Hepatocyte (in vitro differentiated cells): ENCODE data around the gene ADTRP.

Source experiments
- EZH2 ChIP-seq: fragments of 200-600 bp; sonication (generic); IDR thresholded peaks from 2 replicates; pipeline ENCODE4 v1.6.1; 2016; ENCODE audit warnings: antibody characterized with exemption, mild to moderate bottlenecking, borderline replicate concordance
- EZH2phosphoT487 ChIP-seq: fragments of 200-600 bp; sonication (generic); IDR thresholded peaks from one replicate; pipeline ENCODE4 v1.6.1; 2018; ENCODE audit warnings: antibody characterized with exemption, mild to moderate bottlenecking, low read depth, moderate library complexity; ENCODE audit not compliant: unreplicated experiment, severe bottlenecking
- TF ChIP-seq, protein P1 (sequence below): fragments of 200-600 bp; sonication (generic); IDR thresholded peaks from 2 replicates; pipeline ENCODE4 v1.5.1; 2016; ENCODE audit warnings: antibody characterized with exemption, mild to moderate bottlenecking; ENCODE audit not compliant: poor library complexity

DNA sequence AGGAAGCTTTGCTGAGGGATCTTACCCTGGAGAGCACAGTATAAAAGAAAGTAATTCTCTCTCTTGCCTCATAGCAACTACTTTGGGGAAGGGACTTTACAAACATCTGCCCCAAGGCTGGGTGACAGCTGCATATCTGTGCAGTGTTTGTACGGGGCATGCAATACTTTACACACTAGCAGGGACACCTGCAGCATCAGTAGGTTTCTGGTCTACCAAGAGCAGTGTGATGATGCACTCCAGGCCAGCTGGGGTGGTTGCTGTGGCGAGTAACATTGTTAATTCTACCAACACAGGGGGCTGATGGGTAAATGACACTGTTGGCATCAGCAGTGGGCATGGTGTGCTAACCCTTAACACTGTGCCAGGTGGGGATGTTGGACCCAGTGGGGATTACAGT, 48.0 kb downstream of the ADTRP start:
- TF ChIP-seq, protein P1, sequence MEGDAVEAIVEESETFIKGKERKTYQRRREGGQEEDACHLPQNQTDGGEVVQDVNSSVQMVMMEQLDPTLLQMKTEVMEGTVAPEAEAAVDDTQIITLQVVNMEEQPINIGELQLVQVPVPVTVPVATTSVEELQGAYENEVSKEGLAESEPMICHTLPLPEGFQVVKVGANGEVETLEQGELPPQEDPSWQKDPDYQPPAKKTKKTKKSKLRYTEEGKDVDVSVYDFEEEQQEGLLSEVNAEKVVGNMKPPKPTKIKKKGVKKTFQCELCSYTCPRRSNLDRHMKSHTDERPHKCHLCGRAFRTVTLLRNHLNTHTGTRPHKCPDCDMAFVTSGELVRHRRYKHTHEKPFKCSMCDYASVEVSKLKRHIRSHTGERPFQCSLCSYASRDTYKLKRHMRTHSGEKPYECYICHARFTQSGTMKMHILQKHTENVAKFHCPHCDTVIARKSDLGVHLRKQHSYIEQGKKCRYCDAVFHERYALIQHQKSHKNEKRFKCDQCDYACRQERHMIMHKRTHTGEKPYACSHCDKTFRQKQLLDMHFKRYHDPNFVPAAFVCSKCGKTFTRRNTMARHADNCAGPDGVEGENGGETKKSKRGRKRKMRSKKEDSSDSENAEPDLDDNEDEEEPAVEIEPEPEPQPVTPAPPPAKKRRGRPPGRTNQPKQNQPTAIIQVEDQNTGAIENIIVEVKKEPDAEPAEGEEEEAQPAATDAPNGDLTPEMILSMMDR: no peak
- TF ChIP-seq EZH2 (no peak), EZH2phosphoT487 (no peak)
